Fibroblast of skin of left quadriceps (primary cell): ENCODE results near the gene PPP1R2B.
"Not testable (repeated sequence)": the region's sequence is repeated elsewhere in the genome, so short reads cannot be mapped to it uniquely, and the experiment has no call there.

Experiments
- DNase-seq, 2 experiments: peaks; one replicate each; pipeline ENCODE4 v3.0.0-alpha.2; 2013; ENCODE audit warnings: low read depth in 2 of 2

Gene PPP1R2B

GRCh38 chr5:156850206-156850751 lies at the start of gene PPP1R2B:
Gene PPP1R2B, plus strand, starts transcription at chr5:156850295. Its CDS starts 268 bp downstream, at chr5:156850563.
- DNase-seq = no peak

GRCh38 chr5:156800929-156801328 lies 49.2 kb upstream of the PPP1R2B start:
- DNase-seq = no peak

GRCh38 chr5:156802501-156802900 lies 47.6 kb upstream of the PPP1R2B start:
- no peak for DNase-seq

- no peak for DNase-seq
Measured at GRCh38 chr5:156803404-156803803, 46.7 kb upstream of the PPP1R2B start.

GRCh38 chr5:156812959-156813358 lies 37.1 kb upstream of the PPP1R2B start:
- no peak for DNase-seq

GRCh38 chr5:156815988-156816599 lies 34.0 kb upstream of the PPP1R2B start:
- DNase-seq = peak; percentile 16 to 20

GRCh38 chr5:156819537-156819936 lies 30.6 kb upstream of the PPP1R2B start:
- no peak for DNase-seq

GRCh38 chr5:156819967-156820581 lies 30.0 kb upstream of the PPP1R2B start:
- DNase-seq = no peak

- no peak for DNase-seq
Measured at GRCh38 chr5:156824241-156824640, 25.9 kb upstream of the PPP1R2B start.

GRCh38 chr5:156824800-156825199 lies 25.3 kb upstream of the PPP1R2B start:
- DNase-seq = peak; percentile 16 to 35

- DNase-seq = no peak
Measured at GRCh38 chr5:156825688-156826087, 24.4 kb upstream of the PPP1R2B start.

- no peak for DNase-seq
Measured at GRCh38 chr5:156826150-156826549, 23.9 kb upstream of the PPP1R2B start.

GRCh38 chr5:156834916-156835315 lies 15.2 kb upstream of the PPP1R2B start:
- no peak for DNase-seq

GRCh38 chr5:156835905-156836304 lies 14.2 kb upstream of the PPP1R2B start:
- DNase-seq = no peak

GRCh38 chr5:156836846-156837245 lies 13.2 kb upstream of the PPP1R2B start:
- no peak for DNase-seq

- no peak for DNase-seq
Measured at GRCh38 chr5:156838961-156839360, 11.1 kb upstream of the PPP1R2B start.

GRCh38 chr5:156841737-156842136 lies 8.4 kb upstream of the PPP1R2B start:
- DNase-seq = no peak

- no peak for DNase-seq
Measured at GRCh38 chr5:156846914-156847313, 3.2 kb upstream of the PPP1R2B start.

- DNase-seq = not testable (repeated sequence)
Measured at GRCh38 chr5:156848447-156848846, 1.6 kb upstream of the PPP1R2B start.

- DNase-seq = no peak
Measured at GRCh38 chr5:156851880-156852279, 1.8 kb downstream of the PPP1R2B start.

GRCh38 chr5:156853055-156853454 lies 3.0 kb downstream of the PPP1R2B start:
- not testable (repeated sequence) for DNase-seq

GRCh38 chr5:156865427-156865826 lies 15.3 kb downstream of the PPP1R2B start:
- DNase-seq = no peak

- DNase-seq = no peak
Measured at GRCh38 chr5:156870498-156870839, 20.4 kb downstream of the PPP1R2B start.
